CD4-positive, alpha-beta T cell treated with Interleukin-17A for 1 hour (primary cell): ENCODE data around the gene CD300E.
"Not testable (repeated sequence)": the region's sequence is repeated elsewhere in the genome, so short reads cannot be mapped to it uniquely, and the experiment has no call there.

Source experiments
- DNase-seq: peaks from one replicate; pipeline ENCODE4 v3.0.0-alpha.2; 2020

Gene CD300E

GRCh38 chr17:74633326-74633725 is 9.8 kb upstream of the CD300E start:
- no peak for DNase-seq

- no peak for DNase-seq
Measured at GRCh38 chr17:74632617-74633016, 9.1 kb upstream of the CD300E start.

- DNase-seq = peak; percentile 14
Measured at GRCh38 chr17:74631468-74632450, 8.2 kb upstream of the CD300E start.

GRCh38 chr17:74630251-74630650 is 6.7 kb upstream of the CD300E start:
- DNase-seq = not testable (repeated sequence)

GRCh38 chr17:74625661-74626060 is 2.1 kb upstream of the CD300E start:
- no peak for DNase-seq

- DNase-seq = no peak
Measured at GRCh38 chr17:74624131-74624530, 593 bp upstream of the CD300E start.

- DNase-seq = no peak
Measured at GRCh38 chr17:74619077-74619673, 4.4 kb downstream of the CD300E start.

- DNase-seq = no peak
Measured at GRCh38 chr17:74618451-74618850, 5.1 kb downstream of the CD300E start.

GRCh38 chr17:74616696-74617095 is 6.8 kb downstream of the CD300E start:
- no peak for DNase-seq

- no peak for DNase-seq
Measured at GRCh38 chr17:74612046-74612445, 11.5 kb downstream of the CD300E start.

GRCh38 chr17:74610108-74610507 is 13.4 kb downstream of the CD300E start:
- no peak for DNase-seq

GRCh38 chr17:74608511-74608910 is 15.0 kb downstream of the CD300E start:
- DNase-seq = no peak

GRCh38 chr17:74607221-74607620 is 16.3 kb downstream of the CD300E start:
- no peak for DNase-seq

- DNase-seq = no peak
Measured at GRCh38 chr17:74606050-74606449, 17.5 kb downstream of the CD300E start.

GRCh38 chr17:74605361-74605760 is 18.2 kb downstream of the CD300E start:
- DNase-seq = no peak

- no peak for DNase-seq
Measured at GRCh38 chr17:74604761-74605160, 18.8 kb downstream of the CD300E start.

- DNase-seq = no peak
Measured at GRCh38 chr17:74604200-74604599, 19.3 kb downstream of the CD300E start.

- no peak for DNase-seq
Measured at GRCh38 chr17:74603746-74604145, 19.8 kb downstream of the CD300E start.

- no peak for DNase-seq
Measured at GRCh38 chr17:74603037-74603635, 20.4 kb downstream of the CD300E start.

- peak; percentile 35 for DNase-seq
Measured at GRCh38 chr17:74601944-74602572, 21.5 kb downstream of the CD300E start.

- peak; percentile 2 for DNase-seq
Measured at GRCh38 chr17:74599448-74599939, 24.0 kb downstream of the CD300E start.

GRCh38 chr17:74599023-74599399 is 24.5 kb downstream of the CD300E start:
- no peak for DNase-seq

GRCh38 chr17:74598346-74599022 is 25.1 kb downstream of the CD300E start:
- DNase-seq = no peak
